GM12878 (cell line): ENCODE measurements around the gene NUDT14. TPM values are rescaled to one million over a fixed set of nuclear protein-coding genes. Genes with fewer than 3 reads are reported as not detected.

Experiments used
- ATAC-seq: fragments of 200-7000 bp; cut with Tn5 transposase; 3 replicates; pipeline ENCODE4 v1.9.1; 2020; ENCODE audit warnings: mild to moderate bottlenecking, moderate library complexity
- BruUV-seq: library from RNA; stranded (reverse); fragments of 400-500 nt; replicated peaks from 2 replicates; lab custom pipeline; 2021; lab: Mats Ljungman, UMichigan
- CTCF ChIA-PET: fragments of 300-600 bp; sonication (Branson Sonifier 250); formaldehyde crosslinking; extraction: SDS; loops from one replicate; lab custom pipeline; 2021; ENCODE audit warnings: inconsistent platforms; lab: Yijun Ruan, JAX
- POLR2A ChIA-PET: fragments of 350-600 bp; formaldehyde crosslinking; extraction: SDS; loops from one replicate; lab custom pipeline; 2021; ENCODE audit warnings: inconsistent platforms; lab: Charles Lee
- RAD21 ChIA-PET: fragments of 300-600 bp; sonication (Branson Sonifier 250); formaldehyde crosslinking; loops from one replicate; lab custom pipeline; 2023; ENCODE audit warnings: antibody characterized with exemption; ENCODE audit not compliant: unreplicated experiment; lab: Charles Lee
- SMC1A ChIA-PET: fragments of 300-600 bp; sonication (Branson Sonifier 250); formaldehyde crosslinking; loops from one replicate; lab custom pipeline; 2023; ENCODE audit not compliant: unreplicated experiment, uncharacterized antibody; lab: Charles Lee
- DNase-seq: peaks from one replicate; pipeline ENCODE4 v3.0.0-alpha.2; 2011; ENCODE audit warnings: low read depth, low spot score
- FAIRE-seq: peaks from 3 replicates; lab custom pipeline; 2011; peaks lifted over from hg19 to GRCh38; lab: Jason Lieb, UNC
- H2AFZ ChIP-seq: 2 replicates; pipeline ENCODE4 v1.6.0; 2011; ENCODE audit warnings: low read depth, low read length, control low read depth; ENCODE audit not compliant: control insufficient read depth
- H3K27ac ChIP-seq: 2 replicates; pipeline ENCODE4 v1.5.1; 2011; ENCODE audit warnings: control low read depth; ENCODE audit not compliant: control insufficient read depth, insufficient read depth
- H3K27me3 ChIP-seq, 2 experiments: replicated peaks in 1 of 2; 2 replicates each; pipeline versions ENCODE4 v1.6.0 to v1.6.1; 2011; ENCODE audit warnings: low read length in 1 of 2; ENCODE audit not compliant: control insufficient read depth in 2 of 2, insufficient read depth in 2 of 2
- H3K36me3 ChIP-seq, 2 experiments: 2 replicates each; pipeline ENCODE4 v1.5.1; 2011; ENCODE audit warnings: low read length in 1 of 2; ENCODE audit not compliant: control insufficient read depth in 2 of 2, insufficient read depth in 2 of 2
- H3K4me1 ChIP-seq: 2 replicates; pipeline ENCODE4 v1.6.1; 2011; ENCODE audit warnings: mild to moderate bottlenecking, low read length, moderate library complexity, mixed read lengths; ENCODE audit not compliant: control insufficient read depth, insufficient read depth
- H3K4me2 ChIP-seq: 2 replicates; pipeline ENCODE4 v1.6.0; 2011; ENCODE audit warnings: control low read depth; ENCODE audit not compliant: control insufficient read depth, insufficient read depth
- H3K4me3 ChIP-seq: fragments of 200-600 bp; sonication (generic); 2 replicates; pipeline ENCODE4 v1.5.1; 2016
- H3K79me2 ChIP-seq: 2 replicates; pipeline ENCODE4 v1.6.0; 2011; ENCODE audit warnings: low read length; ENCODE audit not compliant: control insufficient read depth, insufficient read depth
- H3K9ac ChIP-seq: 2 replicates; pipeline ENCODE4 v1.8.0; 2011; ENCODE audit warnings: low read length, control low read depth, mixed read lengths; ENCODE audit not compliant: control insufficient read depth, insufficient read depth
- H3K9me3 ChIP-seq: replicated peaks from 3 replicates; pipeline ENCODE4 v1.5.1; 2011; ENCODE audit warnings: mild to moderate bottlenecking, low read length; ENCODE audit not compliant: control insufficient read depth, insufficient read depth
- H4K20me1 ChIP-seq: 2 replicates; pipeline ENCODE4 v1.6.0; 2011; ENCODE audit not compliant: control insufficient read depth, insufficient read depth
- HDGF ChIP-seq: fragments of 450-650 bp; IDR thresholded peaks from 2 replicates; pipeline ENCODE4 v1.6.1; 2016; ENCODE audit warnings: antibody characterized with exemption
- IKZF1 ChIP-seq: fragments of 450-650 bp; conservative IDR thresholded peaks from 2 replicates; pipeline ENCODE4 v1.6.1; 2017; ENCODE audit warnings: antibody characterized with exemption, mild to moderate bottlenecking
- IKZF2 ChIP-seq, 2 experiments: fragments of 450-650 bp; IDR thresholded peaks; 2 replicates each; pipeline ENCODE4 v1.6.1; 2017; ENCODE audit warnings: mild to moderate bottlenecking in 2 of 2, moderate library complexity in 2 of 2
- KAT2A ChIP-seq: conservative IDR thresholded peaks from 2 replicates; pipeline ENCODE4 v1.6.1; 2011; ENCODE audit warnings: low read depth, low read length; ENCODE audit not compliant: control insufficient read depth
- POLR2A ChIP-seq: IDR thresholded peaks from 2 replicates; pipeline ENCODE4 v1.6.1; 2011; ENCODE audit warnings: low read depth, mild to moderate bottlenecking, low read length
- WGBS: methylation state at CpG from one replicate; pipeline ENCODE4 v1.1.6; 2016; ENCODE audit warnings: low lambda C conversion rate; ENCODE audit not compliant: insufficient replicate concordance, insufficient coverage; ENCODE audit errors: missing lambda C conversion rate; 5-methylcytosine and 5-hydroxymethylcytosine counted together
- in situ Hi-C: fragments of 300-500 bp; cut with MboI; formaldehyde crosslinking; loops from 9 replicates; pipeline ENCODE4 v1.14.3; 2018; ENCODE audit warnings: mixed read lengths
- intact Hi-C: fragments of 100-400 bp; cut with micrococcal nuclease; formaldehyde crosslinking; loops from one replicate; pipeline ENCODE4 v1.14.2; 2022; ENCODE audit not compliant: unreplicated experiment
- polyA plus RNA-seq, 11 experiments: library from polyadenylated mRNA; depleted of rRNA in 4 of 11; unstranded in 6 of 11; stranded (reverse) in 5 of 11; fragments of >200 nt; fragmentation: Nextera tagmentation in 4 of 11; fragmentation: Illumina TruSeq in 1 of 11; extraction: Ambion mirVana in 4 of 11; extraction: Trizol in 1 of 11; gene quantifications; 1 replicate in 1 of 11; 2 replicates in 10 of 11; pipeline versions ENCODE4 v1.2.1 to v1.2.3, GENCODE V29; 2011 to 2016; ENCODE audit warnings: inconsistent platforms in 2 of 11, missing spikeins in 2 of 11, low read depth in 1 of 11
- total RNA-seq, 4 experiments: library from RNA; depleted of rRNA in 3 of 4; stranded (reverse); fragments of >200 nt in 3 of 4; fragmentation: Illumina TruSeq in 1 of 4; extraction: Trizol in 1 of 4; gene quantifications; 2 replicates each; pipeline versions ENCODE4 v1.2.1 to v1.2.3, GENCODE V29; 2013 to 2021

The NUDT14 gene
- total and polyA plus RNA-seq, 10 of the 15 experiments (the other 5 are each of a cell fraction or from before 2014, with no cell fraction given): 0.62 to 6.8 (median 4.3) TPM; not detected in 1

GRCh38 chr14:105206873-105207272 is 25.8 kb upstream of the NUDT14 start (continued):
- TF ChIP-seq KAT2A (no peak), HDGF (no peak)
- TF ChIP-seq, all 136 proteins: peak for 0

- Histone ChIP-seq H3K36me3 (peaks cover 0 to 7% of the 10 kb centered on the region in 2 experiments; a peak in 2 of 4 replicates), H3K4me1 (peaks cover 7% of the 10 kb centered on the region), H3K9ac (no peak overlapping the region), H2AFZ (no peak overlapping the region), H3K27me3 (no peaks in the 10 kb centered on the region), H3K4me2 (no peak overlapping the region), H3K9me3 (no peaks in the 10 kb centered on the region), H4K20me1 (no peaks in the 10 kb centered on the region), H3K4me3 (no peak overlapping the region), H3K27ac (no peak overlapping the region), H3K79me2 (no peaks in the 10 kb centered on the region)
- ChIA-PET RAD21 (no interaction called here), CTCF (interaction anchor here (0.5 kb wide), 1 partner anchor 92 kb away, joined by 3 read pairs; no protein-coding TSS in a partner anchor), SMC1A (no interaction called here), POLR2A (no interaction called here)
- no peak for TF ChIP-seq IKZF1
- TF ChIP-seq IKZF2 (IDR thresholded peaks at IDR 0.05): no peak
- TF ChIP-seq POLR2A: peak; percentile 29; the same call in 1 of the 2 replicates
- ATAC-seq (no peak), DNase-seq (no peak), FAIRE-seq (no peak)
- WGBS: 28% methylated on average over 11 of the region's 12 CpGs
- no TSS peak for BruUV-seq
- in situ Hi-C loops: no loop called here
- intact Hi-C loops: no loop called here
Observed at GRCh38 chr14:105205673-105206208, 24.6 kb upstream of the NUDT14 start.
